ENCODE data around the gene ITPKB.
"Not testable (repeated sequence)": the region's sequence is repeated elsewhere in the genome, so short reads cannot be mapped to it uniquely, and the experiment has no call there.

ITPKB gene

GRCh38 chr1:226738995-226739695 lies at the start of gene ITPKB:
ITPKB (minus strand) TSS chr1:226739282; CDS start chr1:226737458, 1,824 bp downstream.
- peak; percentile 80 for DNase-seq (ENCODE audit: low spot score)

DNA sequence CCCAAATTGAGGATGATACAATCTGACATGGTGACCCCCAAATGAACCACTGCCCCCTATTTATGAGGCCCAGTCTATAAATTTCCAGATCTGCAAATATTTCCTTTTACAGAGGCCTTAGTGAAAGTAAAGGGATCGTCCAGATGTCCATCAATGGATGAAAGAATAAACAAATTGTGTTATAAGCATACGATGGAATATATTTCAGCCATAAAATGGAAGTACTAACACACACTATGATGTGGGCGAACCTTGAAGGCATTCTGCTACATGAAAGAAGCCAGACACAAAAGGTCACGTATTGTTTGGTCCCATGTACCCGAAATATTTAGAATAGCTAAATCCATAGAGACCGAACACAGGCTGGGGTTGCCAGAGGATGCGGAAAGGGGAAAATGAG lies 48.6 kb upstream of the ITPKB start:
- DNase-seq (ENCODE audit: low spot score), result no peak

GRCh38 chr1:226787071-226787470 lies 48.0 kb upstream of the ITPKB start:
- no peak for DNase-seq (ENCODE audit: low spot score)

- DNase-seq (ENCODE audit: low spot score), result no peak
Measured at GRCh38 chr1:226786550-226786949, 47.5 kb upstream of the ITPKB start.

GRCh38 chr1:226785805-226786204 lies 46.7 kb upstream of the ITPKB start:
- DNase-seq (ENCODE audit: low spot score), result no peak

DNA sequence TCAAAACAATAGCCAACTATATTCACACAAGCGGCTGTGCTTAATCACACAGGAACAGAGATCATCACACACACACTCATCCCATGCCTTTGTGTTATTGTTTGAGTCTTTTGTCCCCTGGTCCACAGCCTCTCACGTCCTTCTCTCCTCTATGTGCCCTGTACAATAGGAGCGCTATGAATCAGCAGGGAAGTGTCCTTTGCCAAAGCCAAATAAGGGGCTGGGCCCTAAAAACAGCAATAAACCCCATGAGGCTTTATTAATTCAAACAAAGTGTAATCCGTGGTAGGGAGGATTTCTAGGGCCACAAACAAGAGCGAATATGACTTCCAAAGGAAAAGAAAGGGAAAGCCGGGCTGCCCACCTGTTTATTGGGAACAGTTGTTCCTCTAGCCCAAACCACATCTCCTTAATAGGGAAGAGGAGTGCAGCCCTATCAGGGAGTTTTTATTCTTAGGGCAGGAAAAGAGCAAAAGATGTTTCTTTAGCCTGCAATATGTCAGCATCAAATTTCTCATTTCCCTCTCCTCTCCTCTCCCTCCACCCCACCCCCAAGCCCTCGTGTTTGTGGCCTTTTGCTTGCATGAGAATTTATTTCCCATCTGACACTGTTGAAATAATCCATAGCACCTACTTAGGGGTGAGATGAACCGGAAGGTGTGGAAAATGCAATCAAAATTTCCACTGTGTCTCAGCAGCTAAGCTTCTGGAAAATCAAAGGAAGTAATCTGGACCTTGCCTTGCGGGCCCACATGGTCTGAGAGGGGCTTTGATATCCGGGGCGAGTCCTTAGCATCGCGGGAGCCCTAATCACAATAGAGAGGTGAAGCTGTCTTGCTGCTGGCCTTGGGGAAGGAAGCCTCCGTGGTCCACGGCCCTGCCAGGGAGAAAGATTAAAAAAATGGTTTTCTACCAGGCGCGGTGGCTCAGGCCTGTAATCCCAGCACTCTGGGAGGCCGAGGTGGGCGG lies 45.3 kb upstream of the ITPKB start:
- no peak for DNase-seq (ENCODE audit: low spot score)

DNA sequence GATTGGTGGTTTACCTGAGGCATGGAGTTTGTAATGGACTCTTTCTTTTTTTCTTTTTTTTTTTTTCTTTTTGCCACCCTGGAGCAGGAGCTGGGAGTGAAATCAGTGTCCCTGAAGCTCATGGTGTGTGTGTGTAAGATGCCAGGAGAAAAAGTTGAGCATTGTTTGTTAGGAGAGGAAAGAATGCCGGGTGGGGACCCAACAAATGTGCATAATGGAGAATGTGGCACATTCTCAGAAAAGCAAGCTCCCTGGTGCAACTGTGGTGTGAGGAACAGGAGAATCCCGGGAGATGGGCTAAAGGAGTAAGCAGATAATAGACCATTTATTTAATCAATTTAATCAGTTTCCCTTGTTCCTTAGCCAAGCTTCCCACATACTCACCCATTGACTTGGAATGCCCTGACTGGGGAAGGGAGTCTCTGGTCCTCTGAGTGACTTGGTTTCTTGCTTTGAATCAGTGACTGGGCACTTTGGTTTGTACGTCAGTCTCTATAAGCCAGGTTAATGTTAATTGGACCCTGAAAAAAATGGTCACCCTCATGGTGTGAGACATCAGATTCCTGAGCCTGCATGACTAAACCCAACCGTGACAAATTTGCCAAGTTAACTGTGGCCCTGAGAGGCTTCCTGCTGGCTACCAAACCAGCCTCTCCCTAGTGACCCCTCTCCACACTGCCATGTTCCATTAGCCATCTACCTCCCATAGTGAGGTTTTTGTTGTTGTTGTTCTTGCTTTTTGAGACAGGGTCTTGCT lies 43.9 kb upstream of the ITPKB start:
- no peak for DNase-seq (ENCODE audit: low spot score)

GRCh38 chr1:226781937-226782609 lies 43.0 kb upstream of the ITPKB start:
- no peak for DNase-seq (ENCODE audit: low spot score)

- DNase-seq (ENCODE audit: low spot score), result no peak
Measured at GRCh38 chr1:226779561-226779960, 40.5 kb upstream of the ITPKB start.

DNA sequence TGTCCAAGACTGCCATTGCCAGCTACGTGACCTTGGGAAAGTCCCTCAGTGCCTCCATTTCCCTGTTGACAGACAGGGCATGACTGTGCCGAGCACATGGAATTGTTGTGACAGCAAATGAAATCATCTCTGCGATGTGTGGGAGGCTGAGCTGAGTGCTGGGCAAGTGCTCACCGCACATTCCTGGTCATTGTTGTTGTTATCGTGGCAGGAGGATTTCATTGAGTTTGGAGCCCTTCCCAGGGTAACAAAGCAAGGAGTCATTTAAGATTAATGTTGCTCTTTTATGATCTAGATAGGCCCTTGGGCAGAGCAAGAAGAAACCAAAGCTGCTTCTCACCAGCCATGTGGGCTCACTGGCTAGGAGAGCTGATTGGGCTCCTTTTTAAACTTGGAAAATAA lies 39.6 kb upstream of the ITPKB start:
- DNase-seq (ENCODE audit: low spot score), result no peak

GRCh38 chr1:226776975-226777374 lies 37.9 kb upstream of the ITPKB start:
- DNase-seq (ENCODE audit: low spot score), result no peak

GRCh38 chr1:226776066-226776465 lies 37.0 kb upstream of the ITPKB start:
- no peak for DNase-seq (ENCODE audit: low spot score)

DNA sequence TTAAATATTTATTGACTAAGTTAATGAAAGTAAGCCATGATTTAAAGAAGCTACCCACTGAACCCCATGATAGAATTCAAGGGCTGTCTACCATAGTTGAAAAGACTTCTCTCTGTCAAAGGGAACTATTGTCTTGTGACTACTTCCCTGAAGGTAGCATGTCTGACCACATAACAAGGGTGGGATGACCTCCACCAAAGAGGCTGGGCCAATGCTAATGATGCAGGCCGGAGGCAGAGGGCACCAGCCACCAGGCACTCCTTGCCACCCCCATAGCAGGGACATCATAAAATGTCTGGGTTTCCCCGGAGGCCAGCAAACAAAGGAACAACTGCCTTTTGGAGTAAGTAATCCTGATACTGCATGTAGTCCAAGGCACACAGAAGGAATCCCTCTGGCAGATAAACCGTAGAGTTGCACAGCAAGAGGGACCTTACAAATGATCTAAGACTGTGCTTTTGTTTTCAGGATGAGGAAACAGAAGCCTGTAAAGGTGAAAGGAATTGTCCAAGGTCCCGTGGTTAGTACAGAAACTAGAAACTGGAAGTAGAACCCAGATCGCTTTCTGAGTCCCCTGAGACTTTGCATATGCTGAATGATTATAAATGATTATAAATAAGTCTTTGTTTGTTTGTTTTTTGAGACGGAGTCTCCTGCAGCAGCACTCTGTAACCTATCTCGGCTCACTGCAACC lies 33.5 kb upstream of the ITPKB start:
- no peak for DNase-seq (ENCODE audit: low spot score)

DNA sequence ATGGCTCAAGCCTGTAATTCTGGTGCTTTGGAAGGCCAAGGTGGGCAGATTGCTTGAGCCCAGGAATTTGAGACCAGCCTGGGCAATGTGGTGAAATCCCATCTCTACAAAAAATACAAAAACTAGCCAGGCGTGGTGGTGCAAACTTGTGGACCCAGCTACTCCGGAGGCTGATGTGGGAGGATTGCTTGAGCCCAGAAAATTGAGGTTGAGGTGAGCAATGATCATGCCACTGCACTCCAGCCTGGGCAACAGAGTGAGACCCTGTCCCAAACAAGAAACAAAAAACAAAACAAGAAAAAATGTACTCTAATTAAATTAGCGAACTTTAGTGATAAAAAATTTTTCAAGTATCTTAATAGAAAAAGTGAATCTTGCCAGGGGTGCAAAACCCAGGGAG lies 28.1 kb upstream of the ITPKB start:
- DNase-seq (ENCODE audit: low spot score), result not testable (repeated sequence)

GRCh38 chr1:226766565-226766964 lies 27.5 kb upstream of the ITPKB start:
- DNase-seq (ENCODE audit: low spot score), result no peak

- DNase-seq (ENCODE audit: low spot score), result no peak
Measured at GRCh38 chr1:226764533-226764932, 25.5 kb upstream of the ITPKB start.

GRCh38 chr1:226763905-226764264 lies 24.8 kb upstream of the ITPKB start:
- no peak for DNase-seq (ENCODE audit: low spot score)

DNA sequence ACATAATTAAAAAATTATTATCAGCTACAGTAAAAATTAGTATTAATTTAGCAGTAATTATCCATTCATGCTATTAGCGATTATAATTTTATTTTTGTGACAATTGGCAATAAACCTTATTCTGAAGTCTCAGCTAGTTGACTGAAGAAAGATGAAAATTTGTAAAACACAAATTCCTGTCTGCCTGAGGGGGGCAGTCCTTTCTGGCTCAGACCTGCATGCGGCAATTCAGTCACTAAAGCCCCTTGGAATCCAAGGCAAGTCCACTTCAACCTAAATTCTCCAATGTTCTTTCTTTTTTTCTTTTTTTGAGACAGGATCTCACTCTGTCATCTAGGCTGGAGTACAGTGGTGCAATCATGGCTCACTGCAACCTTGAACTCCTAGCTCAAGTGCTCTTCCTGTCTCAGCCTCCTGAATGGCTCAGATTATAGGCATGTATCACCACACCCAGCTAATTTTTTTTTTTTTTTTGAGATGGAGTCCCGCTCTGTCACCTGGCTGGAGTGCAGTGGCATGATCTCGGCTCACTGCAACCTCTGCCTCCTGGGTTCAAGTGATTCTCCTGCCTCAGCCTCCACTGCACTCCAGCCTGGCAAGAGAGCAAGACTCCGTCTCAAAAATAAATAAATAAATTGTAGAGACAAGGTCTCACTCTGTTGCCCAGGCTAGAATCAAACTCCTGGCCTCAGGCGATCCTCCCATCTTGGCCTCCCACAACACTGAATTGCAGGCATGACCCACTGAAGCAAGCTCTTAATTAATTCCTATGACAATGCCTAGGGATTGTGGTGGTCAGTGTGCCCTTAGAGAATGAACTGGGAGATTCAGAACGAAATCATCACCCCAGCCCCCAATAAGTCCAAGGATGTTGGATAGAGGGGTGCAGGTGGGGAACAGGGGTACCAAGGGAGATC lies 24.2 kb upstream of the ITPKB start:
- no peak for DNase-seq (ENCODE audit: low spot score)

- no peak for DNase-seq (ENCODE audit: low spot score)
Measured at GRCh38 chr1:226762055-226762454, 23.0 kb upstream of the ITPKB start.

DNA sequence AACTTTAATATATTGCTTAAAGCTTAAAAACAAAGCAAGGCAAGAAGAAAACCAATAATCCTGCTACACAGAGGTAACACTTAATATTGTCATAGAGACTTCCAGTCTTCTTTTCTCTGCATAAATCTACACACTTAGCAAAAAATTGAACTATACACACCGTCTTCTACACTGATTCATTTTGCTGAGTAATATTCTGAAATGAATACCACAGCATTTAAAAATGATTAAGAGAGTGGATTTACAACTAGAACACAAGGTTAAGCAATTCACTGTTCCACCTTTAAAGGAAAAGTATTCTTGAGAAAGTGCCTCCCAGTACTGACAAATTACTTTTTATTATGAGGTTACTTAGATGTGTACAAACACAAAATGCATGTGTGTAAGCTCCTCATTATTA lies 22.2 kb upstream of the ITPKB start:
- no peak for DNase-seq (ENCODE audit: low spot score)
